ENCODE data around the gene GADD45B.

The GADD45B gene

DNA sequence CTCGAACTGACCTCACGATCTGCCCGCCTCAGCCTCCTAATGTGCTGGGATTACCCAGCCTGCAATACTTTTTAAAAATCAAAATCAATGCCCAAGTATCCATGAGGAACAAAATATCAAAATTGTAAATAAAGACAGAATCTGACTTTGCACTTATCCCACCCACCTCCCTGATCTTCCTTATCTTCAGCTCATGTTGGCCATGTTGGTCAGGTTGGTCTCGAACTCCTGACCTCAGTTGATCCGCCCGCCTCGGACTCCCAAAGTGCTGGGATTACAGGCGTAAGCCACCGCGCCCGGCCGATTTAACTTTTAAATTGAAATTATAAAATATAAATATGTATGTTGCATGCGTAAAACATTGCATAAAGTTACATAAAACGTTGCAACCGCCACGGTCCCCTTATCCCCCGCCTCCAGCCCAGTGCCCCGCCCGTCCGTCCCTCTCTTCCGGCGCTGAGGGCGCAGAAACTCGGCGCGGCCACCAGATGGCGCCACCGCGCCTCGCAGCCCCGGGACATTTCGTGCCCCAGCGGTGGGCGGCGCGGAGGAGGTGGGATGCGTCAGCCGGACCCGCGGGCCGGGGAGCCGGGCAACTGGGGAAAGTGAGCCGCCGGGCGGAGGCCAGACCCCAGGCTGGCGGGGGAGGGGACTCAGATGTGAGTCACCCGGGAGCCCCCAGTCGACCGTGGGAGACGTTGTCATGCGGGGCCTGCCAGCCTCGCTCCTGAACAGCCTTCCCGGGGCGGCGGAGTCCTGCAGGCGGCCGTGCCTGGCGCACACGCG is 1.5 kb upstream of the GADD45B start:
- H3K4me3 ChIP-seq (ENCODE audit: low read depth, low read length), result peak overlapping the region; percentile 90
- TF ChIP-seq, protein P1, sequence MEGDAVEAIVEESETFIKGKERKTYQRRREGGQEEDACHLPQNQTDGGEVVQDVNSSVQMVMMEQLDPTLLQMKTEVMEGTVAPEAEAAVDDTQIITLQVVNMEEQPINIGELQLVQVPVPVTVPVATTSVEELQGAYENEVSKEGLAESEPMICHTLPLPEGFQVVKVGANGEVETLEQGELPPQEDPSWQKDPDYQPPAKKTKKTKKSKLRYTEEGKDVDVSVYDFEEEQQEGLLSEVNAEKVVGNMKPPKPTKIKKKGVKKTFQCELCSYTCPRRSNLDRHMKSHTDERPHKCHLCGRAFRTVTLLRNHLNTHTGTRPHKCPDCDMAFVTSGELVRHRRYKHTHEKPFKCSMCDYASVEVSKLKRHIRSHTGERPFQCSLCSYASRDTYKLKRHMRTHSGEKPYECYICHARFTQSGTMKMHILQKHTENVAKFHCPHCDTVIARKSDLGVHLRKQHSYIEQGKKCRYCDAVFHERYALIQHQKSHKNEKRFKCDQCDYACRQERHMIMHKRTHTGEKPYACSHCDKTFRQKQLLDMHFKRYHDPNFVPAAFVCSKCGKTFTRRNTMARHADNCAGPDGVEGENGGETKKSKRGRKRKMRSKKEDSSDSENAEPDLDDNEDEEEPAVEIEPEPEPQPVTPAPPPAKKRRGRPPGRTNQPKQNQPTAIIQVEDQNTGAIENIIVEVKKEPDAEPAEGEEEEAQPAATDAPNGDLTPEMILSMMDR (IDR thresholded peaks at IDR 0.05; ENCODE audit: low read depth, low read length, missing control alignments), result peak; percentile 79
- no peak for DNase-seq (ENCODE audit: low read depth)

DNA sequence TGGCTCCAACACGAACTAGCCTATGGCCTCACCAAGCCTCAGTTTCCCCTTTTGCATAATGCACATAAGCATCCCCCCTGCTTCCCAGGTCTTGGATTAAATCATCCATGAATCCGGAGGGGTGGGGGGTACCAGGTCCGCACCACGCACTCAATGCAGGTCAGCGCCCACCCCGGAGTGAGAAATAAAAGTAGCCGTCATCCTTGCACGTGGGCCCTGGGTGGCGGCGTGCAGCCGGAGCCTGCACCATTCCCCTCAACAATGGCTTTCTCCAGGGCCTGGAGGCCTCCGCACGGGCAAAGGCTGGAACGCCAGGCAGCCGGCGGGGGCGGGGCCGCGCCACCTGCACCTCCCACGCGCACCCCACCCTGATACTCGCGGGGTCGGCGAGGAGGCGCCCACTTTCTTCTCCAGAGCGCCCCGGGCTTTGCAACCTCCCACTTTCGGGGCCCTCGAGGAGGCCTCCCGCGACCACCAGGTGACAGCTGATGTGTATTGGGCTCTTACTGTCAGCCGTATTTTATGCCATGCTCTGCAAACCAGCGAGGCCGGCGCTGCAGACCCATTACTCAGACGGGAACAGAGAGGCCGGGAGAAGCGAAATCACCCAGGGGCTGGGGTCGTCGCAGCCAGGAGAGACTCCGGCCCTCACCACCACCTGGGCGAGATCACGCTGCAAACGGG is 767 bp upstream of the GADD45B start:
- peak overlapping the region; percentile 90 for H3K4me3 ChIP-seq (ENCODE audit: low read depth, low read length)
- DNase-seq (ENCODE audit: low read depth), result no peak
- TF ChIP-seq, protein P1 (IDR thresholded peaks at IDR 0.05; ENCODE audit: low read depth, low read length, missing control alignments), result peak; percentile 3

- TF ChIP-seq, protein P1 (IDR thresholded peaks at IDR 0.05; ENCODE audit: low read depth, low read length, missing control alignments), result no peak
- DNase-seq (ENCODE audit: low read depth), result no peak
- H3K4me3 ChIP-seq (ENCODE audit: low read depth, low read length), result peak overlapping the region; percentile 90
Measured at GRCh38 chr19:2476451-2477140, 669 bp downstream of the GADD45B start.

DNA sequence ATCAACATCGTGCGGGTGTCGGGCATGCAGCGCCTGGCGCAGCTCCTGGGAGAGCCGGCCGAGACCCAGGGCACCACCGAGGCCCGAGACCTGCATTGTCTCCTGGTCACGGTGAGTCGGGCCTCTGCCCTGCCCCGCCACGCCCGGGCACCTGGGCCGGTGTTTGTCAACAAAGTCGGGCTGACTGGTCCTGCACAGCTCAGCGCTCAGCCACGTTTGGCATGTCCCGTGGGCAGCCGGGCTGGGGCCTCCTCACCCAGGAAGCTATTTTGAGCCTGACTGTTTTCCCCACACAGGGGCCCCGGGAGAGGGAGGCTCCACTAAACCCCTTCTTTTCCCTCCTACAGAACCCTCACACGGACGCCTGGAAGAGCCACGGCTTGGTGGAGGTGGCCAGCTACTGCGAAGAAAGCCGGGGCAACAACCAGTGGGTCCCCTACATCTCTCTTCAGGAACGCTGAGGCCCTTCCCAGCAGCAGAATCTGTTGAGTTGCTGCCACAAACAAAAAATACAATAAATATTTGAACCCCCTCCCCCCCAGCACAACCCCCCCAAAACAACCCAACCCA is 1.3 kb downstream of the GADD45B start:
- DNase-seq (ENCODE audit: low read depth), result no peak
- peak overlapping the region; percentile 90 for H3K4me3 ChIP-seq (ENCODE audit: low read depth, low read length)
- TF ChIP-seq, protein P1 (IDR thresholded peaks at IDR 0.05; ENCODE audit: low read depth, low read length, missing control alignments), result no peak

- no peak for DNase-seq (ENCODE audit: low read depth)
- peak overlapping the region; percentile 90 for H3K4me3 ChIP-seq (ENCODE audit: low read depth, low read length)
- TF ChIP-seq, protein P1 (IDR thresholded peaks at IDR 0.05; ENCODE audit: low read depth, low read length, missing control alignments), result no peak
Measured at GRCh38 chr19:2477732-2478191, 1.8 kb downstream of the GADD45B start.

GRCh38 chr19:2478278-2478755 is 2.4 kb downstream of the GADD45B start:
- TF ChIP-seq, protein P1 (IDR thresholded peaks at IDR 0.05; ENCODE audit: low read depth, low read length, missing control alignments), result peak; percentile 31
- DNase-seq (ENCODE audit: low read depth), result no peak
- peak overlapping the region; percentile 90 for H3K4me3 ChIP-seq (ENCODE audit: low read depth, low read length)
